ENCODE results near the gene CUL9. TPM values are rescaled to one million over a fixed set of nuclear protein-coding genes. Genes with fewer than 3 reads are reported as not detected.

Gene CUL9
- total RNA-seq, 3 donors from 2014 or later (not counting 1 experiment from before 2014, with no cell fraction given) = 73.1 to 85.7 (median 73.9) TPM

GRCh38 chr6:43268355-43268700 lies 86.3 kb downstream of the CUL9 start:
- Mint-ChIP-seq H3K27ac (no peak overlapping the region), H3K27me3 (ENCODE audit: low read depth in 2 of 2) (peaks cover 12 to 20% of the 10 kb centered on the region in 2 donors), H3K9me3 (no peaks in the 10 kb centered on the region), H3K4me1 (peaks cover 6 to 16% of the 10 kb centered on the region in 2 donors), H3K36me3 (no peaks in the 10 kb centered on the region), H3K4me3 (no peak overlapping the region)
- WGBS (ENCODE audit: insufficient coverage) = 59% methylated on average over 3 of the region's 3 CpGs
- intact Hi-C loops (cut with micrococcal nuclease) = no loop called here
- DNase-seq = no peak
- no peak for ATAC-seq
- Histone ChIP-seq H3K9me3 (ENCODE audit: control insufficient read depth, insufficient read depth, low read length) (no peaks in the 10 kb centered on the region), H3K36me3 (ENCODE audit: control insufficient read depth, insufficient read depth, low read length) (no peaks in the 10 kb centered on the region), H3K4me1 (ENCODE audit: control insufficient read depth, insufficient read depth, low read length) (peaks cover 14% of the 10 kb centered on the region), H3K27ac (ENCODE audit: low read length) (no peak overlapping the region), H3K27me3 (ENCODE audit: control insufficient read depth, insufficient read depth, low read length) (peaks cover 10% of the 10 kb centered on the region), H3K4me3 (ENCODE audit: low read length) (no peak overlapping the region)
- no peak for TF ChIP-seq CTCF (IDR thresholded peaks at IDR 0.05)

- H3K36me3 ChIP-seq (ENCODE audit: control insufficient read depth, insufficient read depth, low read length) = no peaks in the 10 kb centered on the region
- no peak for ATAC-seq
- H3K27me3 ChIP-seq (ENCODE audit: control insufficient read depth, insufficient read depth, low read length) = peaks cover 10% of the 10 kb centered on the region
- Mint-ChIP-seq H3K27me3 (ENCODE audit: low read depth in 2 of 2) (peaks cover 12 to 16% of the 10 kb centered on the region in 2 donors), H3K36me3 (no peaks in the 10 kb centered on the region), H3K9me3 (no peaks in the 10 kb centered on the region), H3K4me1 (peaks cover 6 to 14% of the 10 kb centered on the region in 2 donors), H3K27ac (peak overlapping the region in 1 of 2 donors; percentile 31), H3K4me3 (peak overlapping the region; percentile 76)
- intact Hi-C loops (cut with micrococcal nuclease) = no loop called here
- 88% methylated on average over 9 of the region's 10 CpGs for WGBS (ENCODE audit: insufficient coverage)
- no peak for TF ChIP-seq CTCF (IDR thresholded peaks at IDR 0.05)
- H3K9me3 ChIP-seq (ENCODE audit: control insufficient read depth, insufficient read depth, low read length) = no peaks in the 10 kb centered on the region
- H3K4me1 ChIP-seq (ENCODE audit: control insufficient read depth, insufficient read depth, low read length) = peaks cover 14% of the 10 kb centered on the region
- DNase-seq = no peak
- H3K4me3 ChIP-seq (ENCODE audit: low read length) = no peak overlapping the region
- H3K27ac ChIP-seq (ENCODE audit: low read length) = no peak overlapping the region
Observed at GRCh38 chr6:43268782-43269272, 86.8 kb downstream of the CUL9 start.

GRCh38 chr6:43269273-43270007 lies 87.4 kb downstream of the CUL9 start:
- Mint-ChIP-seq H3K27me3 (ENCODE audit: low read depth in 2 of 2) (peaks cover 12 to 21% of the 10 kb centered on the region in 2 donors), H3K36me3 (no peaks in the 10 kb centered on the region), H3K4me1 (peaks cover 6 to 19% of the 10 kb centered on the region in 2 donors), H3K9me3 (no peaks in the 10 kb centered on the region), H3K27ac (peak overlapping the region in 1 of 2 donors; percentile 31), H3K4me3 (peak overlapping the region; percentile 78)
- Histone ChIP-seq H3K27ac (ENCODE audit: low read length) (no peak overlapping the region), H3K4me3 (ENCODE audit: low read length) (peak overlapping the region; percentile 20), H3K4me1 (ENCODE audit: control insufficient read depth, insufficient read depth, low read length) (peaks cover 14% of the 10 kb centered on the region), H3K9me3 (ENCODE audit: control insufficient read depth, insufficient read depth, low read length) (no peaks in the 10 kb centered on the region), H3K36me3 (ENCODE audit: control insufficient read depth, insufficient read depth, low read length) (no peaks in the 10 kb centered on the region), H3K27me3 (ENCODE audit: control insufficient read depth, insufficient read depth, low read length) (peaks cover 10% of the 10 kb centered on the region)
- ATAC-seq = peak; percentile 55 to 75 (median 74)
- 3% methylated on average over 44 of the region's 44 CpGs for WGBS (ENCODE audit: insufficient coverage)
- peak; percentile 31 to 58 for DNase-seq
- no peak for TF ChIP-seq CTCF (IDR thresholded peaks at IDR 0.05)
- intact Hi-C loops (cut with micrococcal nuclease) = no loop called here
